SH-SY5Y (cell line): ENCODE measurements around the gene CDC42BPB.

Experiments
- GATA2 ChIP-seq: IDR thresholded peaks from 2 replicates; pipeline ENCODE4 v1.6.1; 2011; ENCODE audit warnings: mild to moderate bottlenecking, low read depth, low read length
- GATA3 ChIP-seq: IDR thresholded peaks from 2 replicates; pipeline ENCODE4 v1.6.1; 2011; ENCODE audit warnings: low read depth, mild to moderate bottlenecking, low read length, moderate library complexity

DNA sequence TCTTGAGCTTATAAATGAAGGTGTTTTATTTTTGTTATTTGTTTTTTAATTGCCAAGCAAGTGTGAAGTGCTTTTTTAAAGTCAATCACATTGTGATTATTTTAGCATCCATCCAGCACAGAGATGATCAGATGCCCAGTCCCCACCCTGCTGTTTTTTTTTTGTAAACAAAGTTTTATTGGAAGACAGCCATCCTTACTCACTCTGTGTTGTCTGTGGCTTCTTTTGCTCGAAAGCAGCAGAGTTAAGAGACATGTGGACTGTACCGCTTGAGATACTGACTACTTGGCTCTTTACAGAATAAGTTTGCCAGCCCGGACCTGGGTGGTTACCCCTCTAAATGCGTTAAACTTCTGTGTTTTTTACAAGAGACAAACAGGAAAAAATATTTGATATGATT lies 165.8 kb downstream of the CDC42BPB start:
- TF ChIP-seq GATA2 (no peak), GATA3 (no peak)
